Lung (tissue), 12 donors: Measurements from ENCODE around the gene NR2C2. TPM values are rescaled to one million over a fixed set of nuclear protein-coding genes. Genes with fewer than 3 reads are reported as not detected.

Experiments used
- ATAC-seq: fragments of 200-7000 bp; cut with Tn5 transposase; one replicate; pipeline ENCODE4 v1.9.1; 2020; ENCODE audit warnings: moderate number of reproducible peaks; ENCODE audit not compliant: insufficient read depth, low FRiP score
- DNase-seq, 3 donors: peaks; one replicate each; pipeline ENCODE4 v3.0.0-alpha.2; 2013 to 2017
- H3K27ac ChIP-seq, 2 donors: one replicate each; pipeline ENCODE4 v1.5.1; 2013; ENCODE audit warnings: mild to moderate bottlenecking in 2 of 2, moderate library complexity in 2 of 2, control low read depth in 1 of 2, inconsistent platforms in 1 of 2, low read depth in 1 of 2, low read length in 1 of 2
- H3K27me3 ChIP-seq, 3 donors: one replicate each; pipeline ENCODE4 v1.5.1; 2013; ENCODE audit warnings: low read length in 2 of 3; ENCODE audit not compliant: control insufficient read depth in 3 of 3, insufficient read depth in 3 of 3
- H3K36me3 ChIP-seq, 4 donors: one replicate each; pipeline ENCODE4 v1.5.1; 2013; ENCODE audit warnings: low read length in 4 of 4, mild to moderate bottlenecking in 1 of 4, moderate library complexity in 1 of 4; ENCODE audit not compliant: control insufficient read depth in 4 of 4, insufficient read depth in 4 of 4
- H3K4me1 ChIP-seq, 5 donors: one replicate each; pipeline ENCODE4 v1.5.1; 2013; ENCODE audit warnings: low read length in 5 of 5, mild to moderate bottlenecking in 2 of 5, moderate library complexity in 1 of 5; ENCODE audit not compliant: control insufficient read depth in 5 of 5, insufficient read depth in 5 of 5
- H3K4me3 ChIP-seq: one replicate; pipeline ENCODE4 v1.5.1; 2013; ENCODE audit warnings: mild to moderate bottlenecking, control low read depth, moderate library complexity
- H3K9ac ChIP-seq, 2 donors: one replicate each; pipeline ENCODE4 v1.5.1; 2013; ENCODE audit warnings: low read length in 2 of 2, control low read depth in 1 of 2; ENCODE audit not compliant: insufficient read depth in 1 of 2
- H3K9me3 ChIP-seq, 4 donors: one replicate each; pipeline ENCODE4 v1.5.1; 2013; ENCODE audit warnings: low read length in 3 of 4, mild to moderate bottlenecking in 1 of 4, moderate library complexity in 1 of 4; ENCODE audit not compliant: control insufficient read depth in 4 of 4, insufficient read depth in 3 of 4
- WGBS, 2 donors: extraction: QIAGEN DNeasy Blood & Tissue Kit; methylation state at CpG; one replicate each; pipeline ENCODE4 v1.1.7; 2013; 5-methylcytosine and 5-hydroxymethylcytosine counted together
- polyA plus RNA-seq, 2 donors: library from polyadenylated mRNA; stranded (reverse); fragments of 200-250 nt; gene quantifications; one replicate each; pipeline ENCODE4 v1.2.1, GENCODE V29; 2013
- total RNA-seq, 2 donors: library from RNA; depleted of rRNA in 1 of 2; stranded (reverse); fragments of >200 nt in 1 of 2; gene quantifications; one replicate each; pipeline ENCODE4 v1.2.1, GENCODE V29; 2014 to 2021
- TF ChIP-seq, protein P1 (sequence below): IDR thresholded peaks from 2 replicates; pipeline ENCODE4 v1.5.1; 2012; ENCODE audit warnings: mild to moderate bottlenecking; ENCODE audit errors: control extremely low read depth, extremely low read depth
- donor health status: control.
- donor health status: control.
- donor health status: Bipolar disorder and iron deficiency.
- donor health status: healthy.
- donor health status: DM: yes; HTN: yes; CAD: no.

The NR2C2 gene
- total and polyA plus RNA-seq, 4 donors, result 9.2 to 71.0 (median 24.8) TPM

DNA sequence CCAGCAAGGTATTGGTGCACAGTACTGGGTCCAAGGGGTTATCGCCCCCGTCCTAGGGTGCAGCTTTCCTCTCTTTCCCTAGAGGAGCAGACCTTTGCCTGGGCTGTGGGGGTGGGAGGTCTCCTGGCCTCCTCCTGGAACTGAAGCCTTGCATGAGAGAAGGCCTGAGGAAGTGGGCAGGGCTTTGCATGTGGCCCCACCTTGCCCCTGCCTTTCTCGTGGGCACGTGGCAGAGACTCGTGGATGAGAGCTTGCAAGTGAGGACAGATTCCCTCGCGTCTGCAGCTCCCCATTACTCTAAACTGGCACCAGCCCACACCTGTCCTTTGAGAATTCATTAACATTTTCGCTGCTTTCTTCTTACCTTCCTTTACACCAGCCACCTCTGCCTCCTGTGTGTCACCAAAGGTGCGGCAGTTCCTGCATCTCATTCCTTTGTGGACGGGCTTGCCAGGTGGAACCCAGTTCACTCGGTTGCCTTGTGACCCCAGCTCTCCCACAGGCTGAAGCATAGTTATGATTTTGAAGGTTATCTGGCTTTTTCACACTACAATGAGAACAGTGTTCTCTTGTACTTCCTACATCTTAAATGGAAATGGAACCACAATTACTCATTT is 40.9 kb upstream of the NR2C2 start:
- ATAC-seq (no peak), DNase-seq (no peak)
- H3K9me3 ChIP-seq, result no peaks in the 10 kb centered on the region
- TF ChIP-seq, protein P1, sequence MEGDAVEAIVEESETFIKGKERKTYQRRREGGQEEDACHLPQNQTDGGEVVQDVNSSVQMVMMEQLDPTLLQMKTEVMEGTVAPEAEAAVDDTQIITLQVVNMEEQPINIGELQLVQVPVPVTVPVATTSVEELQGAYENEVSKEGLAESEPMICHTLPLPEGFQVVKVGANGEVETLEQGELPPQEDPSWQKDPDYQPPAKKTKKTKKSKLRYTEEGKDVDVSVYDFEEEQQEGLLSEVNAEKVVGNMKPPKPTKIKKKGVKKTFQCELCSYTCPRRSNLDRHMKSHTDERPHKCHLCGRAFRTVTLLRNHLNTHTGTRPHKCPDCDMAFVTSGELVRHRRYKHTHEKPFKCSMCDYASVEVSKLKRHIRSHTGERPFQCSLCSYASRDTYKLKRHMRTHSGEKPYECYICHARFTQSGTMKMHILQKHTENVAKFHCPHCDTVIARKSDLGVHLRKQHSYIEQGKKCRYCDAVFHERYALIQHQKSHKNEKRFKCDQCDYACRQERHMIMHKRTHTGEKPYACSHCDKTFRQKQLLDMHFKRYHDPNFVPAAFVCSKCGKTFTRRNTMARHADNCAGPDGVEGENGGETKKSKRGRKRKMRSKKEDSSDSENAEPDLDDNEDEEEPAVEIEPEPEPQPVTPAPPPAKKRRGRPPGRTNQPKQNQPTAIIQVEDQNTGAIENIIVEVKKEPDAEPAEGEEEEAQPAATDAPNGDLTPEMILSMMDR, result no peak
- H3K4me3 ChIP-seq, result no peak overlapping the region
- no peak overlapping the region for H3K9ac ChIP-seq
- H3K36me3 ChIP-seq, result peaks cover 0 to 20% (median 8%) of the 10 kb centered on the region in 4 donors
- peaks cover 0 to 11% (median 0%) of the 10 kb centered on the region in 5 donors for H3K4me1 ChIP-seq
- WGBS, 2 donors, result 78 to 83% methylated on average over 11 of the region's 11 CpGs
- H3K27ac ChIP-seq, result peak overlapping the region in 1 of 2 donors; percentile 32
- H3K27me3 ChIP-seq, result no peaks in the 10 kb centered on the region

DNA sequence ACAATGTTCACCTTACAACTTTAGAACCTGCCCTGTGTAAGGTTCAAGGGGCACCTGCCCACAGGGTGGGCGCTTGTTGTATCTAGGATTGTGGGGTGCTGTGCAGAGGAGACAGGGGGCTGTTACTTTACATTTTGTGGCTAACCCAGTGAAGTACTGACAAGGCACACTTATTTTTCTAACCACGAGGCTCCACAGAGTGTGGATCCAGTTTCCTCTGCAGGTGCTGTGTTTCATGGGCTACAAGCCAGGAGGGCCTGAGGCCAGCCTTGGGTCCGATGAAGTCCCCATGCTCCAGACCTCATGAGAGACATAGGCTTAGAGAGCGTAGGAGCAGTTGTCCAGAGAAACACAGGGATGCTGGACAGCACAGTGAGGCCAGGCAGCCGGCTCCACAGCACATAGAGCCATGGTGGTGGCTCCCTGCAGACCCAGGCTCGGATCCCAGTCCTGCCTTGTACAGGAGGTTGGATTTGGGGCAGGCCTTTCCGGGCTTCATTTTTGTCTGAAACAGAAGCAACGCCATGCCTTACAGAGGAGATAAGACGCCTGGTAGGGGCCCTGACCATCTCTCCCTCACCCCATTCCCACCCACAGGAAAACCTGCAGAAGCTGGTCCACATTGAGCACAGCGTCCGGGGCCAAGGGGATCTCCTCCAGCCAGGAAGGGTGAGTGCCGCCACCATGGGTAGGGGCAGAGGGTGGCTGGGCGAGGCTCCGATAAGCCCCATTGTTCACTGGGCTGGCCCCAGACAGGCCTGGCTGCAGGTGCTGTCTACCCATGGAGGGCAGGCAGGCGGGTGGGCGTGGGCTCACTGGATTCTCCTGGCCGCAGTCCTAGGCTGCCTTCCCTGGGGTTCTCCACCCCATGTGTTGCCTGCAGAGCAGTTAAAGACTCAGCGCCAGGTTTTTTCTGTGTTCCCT is 40.1 kb upstream of the NR2C2 start:
- Histone ChIP-seq H3K27me3 (no peaks in the 10 kb centered on the region), H3K36me3 (peaks cover 0 to 17% (median 8%) of the 10 kb centered on the region in 4 donors), H3K9ac (no peak overlapping the region), H3K4me3 (no peak overlapping the region), H3K9me3 (no peaks in the 10 kb centered on the region), H3K27ac (no peak overlapping the region), H3K4me1 (peaks cover 0 to 7% (median 0%) of the 10 kb centered on the region in 5 donors)
- TF ChIP-seq, protein P1, result no peak
- no peak for ATAC-seq
- no peak for DNase-seq
- 74 to 79% methylated on average over 18 of the region's 18 CpGs for WGBS, 2 donors

DNA sequence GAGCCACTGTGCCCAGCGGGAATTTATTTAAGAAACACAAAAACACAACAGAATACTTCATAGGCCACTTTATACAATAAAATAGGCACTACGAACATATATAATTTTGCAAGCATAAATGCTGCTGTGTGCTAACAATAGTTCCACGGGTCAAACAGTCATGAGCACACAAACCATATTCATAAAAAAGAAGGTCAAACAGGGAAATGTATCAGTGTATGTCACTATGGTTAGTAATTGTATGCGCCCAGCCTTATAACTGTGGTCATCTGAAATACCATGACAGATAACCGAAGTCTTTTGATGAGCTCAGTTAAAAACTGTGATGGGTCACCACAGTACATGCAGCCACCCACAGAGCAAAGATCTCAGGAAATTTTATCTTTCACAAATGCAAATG is 38.1 kb upstream of the NR2C2 start:
- Histone ChIP-seq H3K9ac (no peak overlapping the region), H3K27ac (no peak overlapping the region), H3K27me3 (no peaks in the 10 kb centered on the region), H3K4me1 (no peaks in the 10 kb centered on the region), H3K36me3 (peaks cover 0 to 17% (median 10%) of the 10 kb centered on the region in 4 donors), H3K4me3 (no peak overlapping the region), H3K9me3 (no peaks in the 10 kb centered on the region)
- 89 to 95% methylated on average over 5 of the region's 5 CpGs for WGBS, 2 donors
- DNase-seq (no peak), ATAC-seq (no peak)
- TF ChIP-seq, protein P1, result no peak
